Spinal cord (tissue), 10 donors: ENCODE measurements around the gene MCF2L2. TPM values are rescaled to one million over a fixed set of nuclear protein-coding genes. Genes with fewer than 3 reads are reported as not detected.

ENCODE experiments used
- DNase-seq, 6 donors: peaks; one replicate each; pipeline versions ENCODE4 v3.0.0 to v3.0.0-alpha.2; 2013 to 2015; ENCODE audit warnings: low spot score in 6 of 6, low read depth in 4 of 6
- H3K27ac ChIP-seq: one replicate; pipeline ENCODE4 v1.5.1; 2013; ENCODE audit warnings: low read depth, low read length, control low read depth
- H3K27me3 ChIP-seq: one replicate; pipeline ENCODE4 v1.6.1; 2013; ENCODE audit warnings: low read length; ENCODE audit not compliant: control insufficient read depth, insufficient read depth
- H3K36me3 ChIP-seq: one replicate; pipeline ENCODE4 v1.6.1; 2013; ENCODE audit warnings: low read length; ENCODE audit not compliant: control insufficient read depth, insufficient read depth
- H3K4me1 ChIP-seq: one replicate; pipeline ENCODE4 v1.6.1; 2013; ENCODE audit warnings: low read length; ENCODE audit not compliant: control insufficient read depth, insufficient read depth
- H3K4me3 ChIP-seq: one replicate; pipeline ENCODE4 v1.5.1; 2013; ENCODE audit warnings: low read depth, low read length, control low read depth
- H3K9me3 ChIP-seq: one replicate; pipeline ENCODE4 v1.6.1; 2013; ENCODE audit warnings: low read length; ENCODE audit not compliant: control insufficient read depth, insufficient read depth
- WGBS: methylation state at CpG from one replicate; pipeline ENCODE4 v1.1.5; 2013; ENCODE audit warnings: missing lambda C conversion rate; ENCODE audit not compliant: insufficient coverage; 5-methylcytosine and 5-hydroxymethylcytosine counted together
- polyA plus RNA-seq, 2 donors: library from polyadenylated mRNA; unstranded; fragments of 120-200 nt; gene quantifications; one replicate each; pipeline ENCODE4 v1.2.1, GENCODE V29; 2013; ENCODE audit not compliant: insufficient read length in 2 of 2
- small RNA-seq: library from RNA; depleted of rRNA; stranded (forward); fragments of <200 nt; gene quantifications from one replicate; pipeline ENCODE3, GENCODE V24; 2014; ENCODE audit warnings: low replicate concordance
- total RNA-seq, 2 donors: library from RNA; depleted of rRNA in 1 of 2; stranded (reverse); fragments of 120-200 nt in 1 of 2; fragments of >200 nt in 1 of 2; gene quantifications; one replicate each; pipeline versions ENCODE4 v1.2.3 to v1.2.4, GENCODE V29; 2013 to 2014
- donor health status: healthy.

MCF2L2 gene
- total and polyA plus RNA-seq, 4 donors: 9.6 to 29.6 (median 18.8) TPM

- Histone ChIP-seq H3K36me3 (no peaks in the 10 kb centered on the region), H3K4me1 (no peaks in the 10 kb centered on the region), H3K4me3 (no peak overlapping the region), H3K27me3 (peaks cover 2% of the 10 kb centered on the region), H3K27ac (no peak overlapping the region), H3K9me3 (no peaks in the 10 kb centered on the region)
- DNase-seq: no peak
- WGBS: no CpG with 5 or more reads among the region's 4 CpGs
Observed at GRCh38 chr3:183131735-183132134, 296.7 kb downstream of the MCF2L2 start.

DNA sequence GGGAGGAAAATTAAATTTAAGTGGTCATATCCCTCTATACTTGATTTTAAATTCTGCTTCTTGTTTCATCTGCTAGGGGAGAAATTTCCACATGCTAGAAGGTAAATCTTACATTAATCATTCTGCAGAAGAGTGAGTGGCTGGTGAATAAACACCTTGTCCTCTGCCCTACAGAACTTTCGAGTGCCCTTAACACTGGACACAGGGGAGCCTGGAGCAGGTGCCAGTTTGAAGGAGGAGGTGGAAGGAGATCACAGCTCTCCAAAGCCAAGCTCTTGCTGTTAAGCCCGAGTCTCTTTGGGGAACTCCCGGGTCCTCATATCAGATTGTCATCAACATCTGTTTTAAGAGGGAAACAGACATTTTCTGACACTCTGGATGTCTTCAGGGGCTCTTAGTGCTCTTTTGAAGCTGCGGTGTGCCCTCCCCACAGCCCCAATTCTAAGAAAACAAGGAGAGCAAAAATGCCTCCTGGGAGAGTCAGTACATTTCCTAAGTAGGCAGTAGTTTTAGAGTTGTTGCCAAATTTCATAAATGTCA is 297.2 kb downstream of the MCF2L2 start:
- DNase-seq: no peak
- no peak overlapping the region for H3K4me3 ChIP-seq
- no peaks in the 10 kb centered on the region for H3K36me3 ChIP-seq
- no peaks in the 10 kb centered on the region for H3K9me3 ChIP-seq
- peaks cover 2% of the 10 kb centered on the region for H3K27me3 ChIP-seq
- H3K27ac ChIP-seq: no peak overlapping the region
- 87% methylated on average over 3 of the region's 4 CpGs for WGBS
- no peaks in the 10 kb centered on the region for H3K4me1 ChIP-seq

DNA sequence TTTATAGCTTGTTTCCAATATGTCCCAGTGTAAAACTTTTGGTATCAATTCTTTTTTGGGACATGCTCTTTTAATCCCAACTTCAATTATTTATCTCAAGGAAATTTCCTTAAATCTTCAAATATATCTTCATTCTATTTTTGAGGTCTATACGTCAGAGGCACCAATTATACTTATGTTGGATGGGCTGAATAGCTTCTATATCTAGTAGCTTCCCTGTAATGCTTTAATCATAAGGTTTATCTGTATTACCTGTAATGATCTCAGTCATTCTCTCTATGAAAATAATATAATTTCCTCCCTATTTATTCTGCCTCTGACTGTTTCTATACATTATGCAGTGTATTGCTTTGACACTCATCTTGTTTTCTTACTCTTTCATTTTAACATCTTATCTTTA is 299.2 kb downstream of the MCF2L2 start:
- no peak for DNase-seq
- H3K27me3 ChIP-seq: peaks cover 2% of the 10 kb centered on the region
- no peaks in the 10 kb centered on the region for H3K9me3 ChIP-seq
- no CpG with 5 or more reads among the region's 1 CpG for whole genome bisulfite sequencing
- H3K36me3 ChIP-seq: no peaks in the 10 kb centered on the region
- H3K27ac ChIP-seq: no peak overlapping the region
- H3K4me3 ChIP-seq: no peak overlapping the region
- H3K4me1 ChIP-seq: no peaks in the 10 kb centered on the region

- Histone ChIP-seq H3K9me3 (no peaks in the 10 kb centered on the region), H3K36me3 (no peaks in the 10 kb centered on the region), H3K4me1 (no peaks in the 10 kb centered on the region), H3K4me3 (no peak overlapping the region), H3K27me3 (peaks cover 2% of the 10 kb centered on the region), H3K27ac (no peak overlapping the region)
- WGBS: 100% methylated on average over 1 of the region's 3 CpGs
- DNase-seq: no peak
Observed at GRCh38 chr3:183128709-183129108, 299.7 kb downstream of the MCF2L2 start.

Small RNA genes within 50 kb of the gene (small RNA-seq; reads per million reads assigned to genes)
- not detected for gene RF00092
- not detected for gene RF00394
- gene RF01241: not detected
- gene RNA5SP151: not detected
- 24.1 reads per million, percentile 97 among the genes with 10 or more reads in this experiment for gene SNORA63D

Other genes with a start within 250 kb of the MCF2L2 start
- 10 to 100 TPM; 11.0 to 23.4 TPM for gene B3GNT5, start 175.4 kb downstream of the MCF2L2 start, total RNA-seq
- gene B3GNT5, start 175.4 kb downstream of the MCF2L2 start, polyA plus RNA-seq: 10 to 100 TPM; 17.8 to 25.7 TPM
- 1 to 10 TPM; 2.1 to 3.0 TPM for gene KLHL6, start 127.1 kb upstream of the MCF2L2 start, total RNA-seq
- gene KLHL6, start 127.1 kb upstream of the MCF2L2 start, polyA plus RNA-seq: 1 to 10 TPM; 1.5 to 1.6 TPM
- gene KLHL24, start 207.0 kb upstream of the MCF2L2 start, total RNA-seq: 100 to 1,000 TPM in 1 of 2 donors, 10 to 100 TPM in 1; 71.9 to 162 TPM
- gene KLHL24, start 207.0 kb upstream of the MCF2L2 start, polyA plus RNA-seq: 10 to 100 TPM; 26.2 to 30.1 TPM